H9 (cell line): ENCODE data around the gene DLG2. TPM values are rescaled to one million over a fixed set of nuclear protein-coding genes. Genes with fewer than 3 reads are reported as not detected.

ENCODE experiments used
- DNase-seq: peaks from one replicate; pipeline ENCODE4 v3.0.0-alpha.2; 2017
- H2AFZ ChIP-seq: one replicate; pipeline ENCODE4 v1.6.1; 2013; ENCODE audit warnings: mild to moderate bottlenecking, low read length, control low read depth, moderate library complexity
- H2AK5ac ChIP-seq: 2 replicates; pipeline ENCODE4 v1.6.1; 2013; ENCODE audit warnings: low read length, control low read depth, mixed read lengths; ENCODE audit not compliant: insufficient read length
- H2BK120ac ChIP-seq: one replicate; pipeline ENCODE4 v1.6.1; 2013; ENCODE audit warnings: low read depth, mild to moderate bottlenecking, low read length, control low read depth, inconsistent platforms; ENCODE audit not compliant: poor library complexity, severe bottlenecking
- H2BK12ac ChIP-seq: 2 replicates; pipeline ENCODE4 v1.6.1; 2013; ENCODE audit warnings: low read length, control low read depth, mixed read lengths, low read depth; ENCODE audit not compliant: insufficient read length
- H2BK15ac ChIP-seq: 2 replicates; pipeline ENCODE4 v1.6.1; 2013; ENCODE audit warnings: low read depth, low read length, control low read depth
- H2BK20ac ChIP-seq: one replicate; pipeline ENCODE4 v1.6.1; 2013; ENCODE audit warnings: low read depth, mild to moderate bottlenecking, low read length, control low read depth, inconsistent platforms; ENCODE audit not compliant: poor library complexity, severe bottlenecking
- H2BK5ac ChIP-seq: 2 replicates; pipeline ENCODE4 v1.6.1; 2013; ENCODE audit warnings: low read length, control low read depth, mixed read lengths; ENCODE audit not compliant: insufficient read length
- H3K14ac ChIP-seq: 2 replicates; pipeline ENCODE4 v1.6.1; 2013; ENCODE audit warnings: low read length, control low read depth; ENCODE audit not compliant: insufficient read depth
- H3K18ac ChIP-seq: 2 replicates; pipeline ENCODE4 v1.6.1; 2013; ENCODE audit warnings: low read depth, mild to moderate bottlenecking, mixed read lengths, low read length, control low read depth; ENCODE audit not compliant: insufficient read length
- H3K23ac ChIP-seq: 2 replicates; pipeline ENCODE4 v1.6.1; 2013; ENCODE audit warnings: low read length, control low read depth, mixed read lengths, low read depth; ENCODE audit not compliant: insufficient read length
- H3K23me2 ChIP-seq: 2 replicates; pipeline ENCODE4 v1.6.1; 2013; ENCODE audit warnings: low read depth, mild to moderate bottlenecking, mixed read lengths, low read length, control low read depth; ENCODE audit not compliant: insufficient read length, poor library complexity, severe bottlenecking
- H3K27ac ChIP-seq: 2 replicates; pipeline ENCODE4 v1.5.1; 2013; ENCODE audit warnings: low read length, control low read depth, mixed read lengths, low read depth; ENCODE audit not compliant: insufficient read length
- H3K27me3 ChIP-seq: 2 replicates; pipeline ENCODE4 v1.6.1; 2013; ENCODE audit warnings: low read length, control low read depth, inconsistent platforms; ENCODE audit not compliant: insufficient read depth
- H3K4ac ChIP-seq: 2 replicates; pipeline ENCODE4 v1.6.1; 2013; ENCODE audit warnings: low read depth, mild to moderate bottlenecking, control low read depth, inconsistent platforms, low read length, moderate library complexity
- H3K4me1 ChIP-seq: 2 replicates; pipeline ENCODE4 v1.6.1; 2013; ENCODE audit warnings: low read length, control low read depth, inconsistent platforms; ENCODE audit not compliant: insufficient read depth
- H3K4me2 ChIP-seq: 2 replicates; pipeline ENCODE4 v1.6.1; 2013; ENCODE audit warnings: low read length, control low read depth, mixed read lengths; ENCODE audit not compliant: insufficient read length, insufficient read depth
- H3K56ac ChIP-seq: 2 replicates; pipeline ENCODE4 v1.6.1; 2013; ENCODE audit warnings: low read depth, mild to moderate bottlenecking, mixed read lengths, low read length, control low read depth; ENCODE audit not compliant: insufficient read length
- H3K79me1 ChIP-seq: 2 replicates; pipeline ENCODE4 v1.6.1; 2013; ENCODE audit warnings: low read depth, mild to moderate bottlenecking, moderate library complexity, low read length, control low read depth, inconsistent platforms; ENCODE audit not compliant: insufficient read depth, poor library complexity, severe bottlenecking
- H3K79me2 ChIP-seq: 2 replicates; pipeline ENCODE4 v1.6.1; 2013; ENCODE audit warnings: low read length, control low read depth, inconsistent platforms; ENCODE audit not compliant: insufficient read depth
- H3K9ac ChIP-seq: 2 replicates; pipeline ENCODE4 v1.6.1; 2013; ENCODE audit warnings: low read length, control low read depth, mixed read lengths; ENCODE audit not compliant: insufficient read length; ENCODE audit errors: extremely low read depth
- H3K9me3 ChIP-seq: one replicate; pipeline ENCODE4 v1.6.1; 2013; ENCODE audit warnings: low read depth, low read length, inconsistent platforms; ENCODE audit not compliant: control insufficient read depth
- H3T11ph ChIP-seq: one replicate; pipeline ENCODE4 v1.6.1; 2013; ENCODE audit warnings: mild to moderate bottlenecking, low read length, control low read depth, inconsistent platforms
- H4K20me1 ChIP-seq: one replicate; pipeline ENCODE4 v1.6.1; 2013; ENCODE audit not compliant: control insufficient read depth, insufficient read length, insufficient read depth
- H4K5ac ChIP-seq: 2 replicates; pipeline ENCODE4 v1.6.1; 2013; ENCODE audit warnings: low read depth, mild to moderate bottlenecking, mixed read lengths, low read length, control low read depth; ENCODE audit not compliant: insufficient read length
- H4K8ac ChIP-seq: replicated peaks from 2 replicates; pipeline ENCODE4 v1.6.1; 2013; ENCODE audit warnings: low read length, control low read depth, mixed read lengths, low read depth; ENCODE audit not compliant: insufficient read length
- H4K91ac ChIP-seq: 2 replicates; pipeline ENCODE4 v1.6.1; 2013; ENCODE audit warnings: low read depth, mild to moderate bottlenecking, moderate library complexity, mixed read lengths, low read length, control low read depth; ENCODE audit not compliant: insufficient read length
- H3K27ac Mint-ChIP-seq, 3 experiments: 2 replicates in 2 of 3; 3 replicates in 1 of 3; pipeline ENCODE4 v1.8.0; 2020 to 2021; ENCODE audit warnings: mixed read lengths in 3 of 3, mild to moderate bottlenecking in 1 of 3, moderate library complexity in 1 of 3
- H3K27me3 Mint-ChIP-seq: 2 replicates; pipeline ENCODE4 v1.8.0; 2021; ENCODE audit warnings: low read depth, mild to moderate bottlenecking, moderate library complexity, mixed read lengths
- H3K36me3 Mint-ChIP-seq, 3 experiments: 2 replicates in 2 of 3; 3 replicates in 1 of 3; pipeline ENCODE4 v1.8.0; 2020 to 2021; ENCODE audit warnings: low read depth in 3 of 3, mixed read lengths in 3 of 3; ENCODE audit not compliant: insufficient read depth in 1 of 3
- H3K4me1 Mint-ChIP-seq, 2 experiments: 2 replicates each; pipeline ENCODE4 v1.8.0; 2020; ENCODE audit warnings: mixed read lengths in 2 of 2
- H3K4me3 Mint-ChIP-seq, 2 experiments: 2 replicates in 1 of 2; 3 replicates in 1 of 2; pipeline ENCODE4 v1.8.0; 2020 to 2021; ENCODE audit warnings: mild to moderate bottlenecking in 2 of 2, mixed read lengths in 2 of 2, moderate library complexity in 1 of 2
- H3K9me3 Mint-ChIP-seq, 2 experiments: 2 replicates in 1 of 2; 3 replicates in 1 of 2; pipeline ENCODE4 v1.8.0; 2020; ENCODE audit warnings: mild to moderate bottlenecking in 2 of 2, mixed read lengths in 2 of 2, moderate library complexity in 1 of 2
- WGBS: extraction: QIAGEN DNeasy Blood & Tissue Kit; methylation state at CpG from one replicate; pipeline ENCODE4 v1.1.7; 2013; ENCODE audit warnings: missing lambda C conversion rate, low lambda C conversion rate, mixed read lengths; ENCODE audit not compliant: insufficient read length; ENCODE audit errors: extremely low coverage; 5-methylcytosine and 5-hydroxymethylcytosine counted together
- total RNA-seq: library from RNA; stranded (reverse); gene quantifications from 2 replicates; pipeline ENCODE4 v1.2.1, GENCODE V29; 2021
- TF ChIP-seq, protein P1 (sequence below): fragments of 200-600 bp; sonication (generic); conservative IDR thresholded peaks from 3 replicates; pipeline ENCODE4 v1.8.0; 2021; ENCODE audit warnings: antibody characterized with exemption, mild to moderate bottlenecking

Gene DLG2
- total RNA-seq, 1 experiment from 2014 or later = 8.0 TPM

DNA sequence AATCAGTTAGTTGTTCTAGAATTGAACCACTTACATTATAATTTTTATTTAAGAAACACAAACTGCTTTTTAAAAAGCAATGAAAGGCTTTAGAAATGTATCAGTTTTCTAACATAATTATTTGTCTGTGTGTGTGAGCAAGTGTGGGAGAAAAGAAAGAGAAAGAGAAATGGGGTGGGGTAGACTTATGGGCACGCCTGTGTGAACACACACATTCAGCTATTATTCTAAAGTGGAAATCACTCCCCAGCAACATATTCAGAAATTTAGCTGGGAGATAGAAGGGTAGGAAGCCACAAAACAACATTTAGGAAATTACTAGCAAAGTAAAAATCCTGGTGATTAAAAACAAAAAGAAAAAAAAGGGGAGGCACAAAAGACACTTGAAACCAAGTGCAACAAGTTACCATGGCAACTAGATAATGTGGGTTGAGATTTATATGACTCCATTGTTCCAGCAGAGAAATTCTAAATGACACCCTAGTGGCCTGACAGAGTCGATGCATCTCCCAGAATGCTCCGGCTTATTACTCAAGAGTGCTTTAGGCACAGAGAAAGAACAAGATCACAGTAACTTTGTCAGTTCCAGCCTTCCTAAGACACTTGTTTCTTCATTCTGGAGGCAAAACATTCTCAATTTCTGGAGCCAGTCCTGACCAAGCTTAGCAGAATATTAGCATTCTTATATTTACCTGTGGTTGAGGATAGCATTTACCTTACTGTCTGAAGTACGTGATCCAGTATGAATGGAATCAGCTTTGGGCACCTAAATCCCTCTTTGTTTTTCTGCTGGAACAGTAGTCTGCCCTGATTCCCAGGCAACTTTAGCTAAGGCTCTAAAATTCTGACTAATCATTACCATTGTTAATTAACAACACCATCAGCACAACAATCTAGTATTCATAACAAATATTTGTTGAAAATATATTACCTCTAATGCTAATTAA is 444.4 kb downstream of the DLG2 start:
- no peak overlapping the region for H2AFZ ChIP-seq
- no peak overlapping the region for H3K4me2 ChIP-seq
- no peak overlapping the region for H2BK12ac ChIP-seq
- H4K5ac ChIP-seq = no peak overlapping the region
- no peak overlapping the region for H4K91ac ChIP-seq
- no peak overlapping the region for H3T11ph ChIP-seq
- Mint-ChIP-seq H3K4me3 (no peak overlapping the region), H3K4me1 (peaks cover 10% of the 10 kb centered on the region in 2 experiments), H3K27ac (peak overlapping the region in 1 of 3 experiments; percentile 21; a peak in 1 of 7 replicates), H3K9me3 (no peaks in the 10 kb centered on the region; a peak in 1 of 5 replicates), H3K27me3 (no peaks in the 10 kb centered on the region), H3K36me3 (no peaks in the 10 kb centered on the region)
- no peak overlapping the region for H2AK5ac ChIP-seq
- no peak overlapping the region for H3K9ac ChIP-seq
- H3K4ac ChIP-seq = no peak overlapping the region
- H3K18ac ChIP-seq = no peak overlapping the region
- H2BK120ac ChIP-seq = no peak overlapping the region
- WGBS = no CpG with 5 or more reads among the region's 4 CpGs
- peak; percentile 45 for DNase-seq
- no peaks in the 10 kb centered on the region for H3K79me1 ChIP-seq
- H2BK15ac ChIP-seq = no peak overlapping the region
- H3K23me2 ChIP-seq = no peaks in the 10 kb centered on the region
- no peak overlapping the region for H3K56ac ChIP-seq
- no peaks in the 10 kb centered on the region for H3K4me1 ChIP-seq
- H4K20me1 ChIP-seq = no peaks in the 10 kb centered on the region
- no peaks in the 10 kb centered on the region for H3K9me3 ChIP-seq
- no peak overlapping the region for H3K23ac ChIP-seq
- no peaks in the 10 kb centered on the region for H3K27me3 ChIP-seq
- H3K14ac ChIP-seq = no peak overlapping the region
- no peak overlapping the region for H2BK20ac ChIP-seq
- no peak overlapping the region for H2BK5ac ChIP-seq
- no peak overlapping the region for H4K8ac ChIP-seq
- TF ChIP-seq, protein P1, sequence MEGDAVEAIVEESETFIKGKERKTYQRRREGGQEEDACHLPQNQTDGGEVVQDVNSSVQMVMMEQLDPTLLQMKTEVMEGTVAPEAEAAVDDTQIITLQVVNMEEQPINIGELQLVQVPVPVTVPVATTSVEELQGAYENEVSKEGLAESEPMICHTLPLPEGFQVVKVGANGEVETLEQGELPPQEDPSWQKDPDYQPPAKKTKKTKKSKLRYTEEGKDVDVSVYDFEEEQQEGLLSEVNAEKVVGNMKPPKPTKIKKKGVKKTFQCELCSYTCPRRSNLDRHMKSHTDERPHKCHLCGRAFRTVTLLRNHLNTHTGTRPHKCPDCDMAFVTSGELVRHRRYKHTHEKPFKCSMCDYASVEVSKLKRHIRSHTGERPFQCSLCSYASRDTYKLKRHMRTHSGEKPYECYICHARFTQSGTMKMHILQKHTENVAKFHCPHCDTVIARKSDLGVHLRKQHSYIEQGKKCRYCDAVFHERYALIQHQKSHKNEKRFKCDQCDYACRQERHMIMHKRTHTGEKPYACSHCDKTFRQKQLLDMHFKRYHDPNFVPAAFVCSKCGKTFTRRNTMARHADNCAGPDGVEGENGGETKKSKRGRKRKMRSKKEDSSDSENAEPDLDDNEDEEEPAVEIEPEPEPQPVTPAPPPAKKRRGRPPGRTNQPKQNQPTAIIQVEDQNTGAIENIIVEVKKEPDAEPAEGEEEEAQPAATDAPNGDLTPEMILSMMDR = peak; percentile 72
- H3K27ac ChIP-seq = no peak overlapping the region
- H3K79me2 ChIP-seq = no peaks in the 10 kb centered on the region
